ENCODE measurements around the gene PLS1. TPM values are rescaled to one million over a fixed set of nuclear protein-coding genes. Genes with fewer than 3 reads are reported as not detected.

The PLS1 gene
- total and polyA plus RNA-seq, 2 experiments from 2014 or later, result 0.54 to 0.58 TPM

- DNase-seq, result no peak
- Histone ChIP-seq H3K9me2 (ENCODE audit: insufficient read depth) (no peaks in the 10 kb centered on the region), H3K27me3 (replicated peaks; ENCODE audit: insufficient read depth) (no peaks in the 10 kb centered on the region), H3F3A (ENCODE audit: insufficient read depth) (no peaks in the 10 kb centered on the region), H3K79me2 (ENCODE audit: insufficient read depth) (no peaks in the 10 kb centered on the region), H3K4me1 (ENCODE audit: insufficient read depth) (no peaks in the 10 kb centered on the region), H3K36me3 (ENCODE audit: low read depth) (no peaks in the 10 kb centered on the region), H3K4me2 (ENCODE audit: unreplicated experiment) (no peak overlapping the region), H3K4me3 (no peak overlapping the region), H3K9ac (no peak overlapping the region), H2AFZ (no peak overlapping the region; the same call in 1 of the 2 replicates), H3K27ac (no peak overlapping the region), H4K20me1 (ENCODE audit: insufficient read depth) (no peaks in the 10 kb centered on the region), H3K9me3 (ENCODE audit: low read depth) (no peaks in the 10 kb centered on the region)
- WGBS, 2 experiments (ENCODE audit: low coverage in 1 of 2, low lambda C conversion rate in 2 of 2, missing lambda C conversion rate in 2 of 2), result 51 to 52% methylated on average over 6 of the region's 6 CpGs
- TF ChIP-seq EZH2phosphoT487 (IDR thresholded peaks at IDR 0.05; ENCODE audit: insufficient read depth, low read depth) (no peak), EZH2 (IDR thresholded peaks at IDR 0.05; ENCODE audit: insufficient read depth, poor library complexity, severe bottlenecking) (no peak)
- in situ Hi-C loops (cut with MboI), result no loop called here
Observed at GRCh38 chr3:142660383-142660782, 64.2 kb downstream of the PLS1 start.

- Histone ChIP-seq H3K27me3 (replicated peaks; ENCODE audit: insufficient read depth) (no peaks in the 10 kb centered on the region), H3K79me2 (ENCODE audit: insufficient read depth) (no peaks in the 10 kb centered on the region), H3K9me3 (ENCODE audit: low read depth) (no peaks in the 10 kb centered on the region), H3K4me2 (ENCODE audit: unreplicated experiment) (no peak overlapping the region), H3K36me3 (ENCODE audit: low read depth) (no peaks in the 10 kb centered on the region), H3K9ac (no peak overlapping the region), H2AFZ (no peak overlapping the region; the same call in 1 of the 2 replicates), H3K27ac (no peak overlapping the region), H4K20me1 (ENCODE audit: insufficient read depth) (no peaks in the 10 kb centered on the region), H3K9me2 (ENCODE audit: insufficient read depth) (no peaks in the 10 kb centered on the region), H3F3A (ENCODE audit: insufficient read depth) (no peaks in the 10 kb centered on the region), H3K4me3 (no peak overlapping the region), H3K4me1 (ENCODE audit: insufficient read depth) (no peaks in the 10 kb centered on the region)
- in situ Hi-C loops (cut with MboI), result no loop called here
- no peak for TF ChIP-seq EZH2phosphoT487 (IDR thresholded peaks at IDR 0.05; ENCODE audit: insufficient read depth, low read depth)
- no peak for TF ChIP-seq EZH2 (IDR thresholded peaks at IDR 0.05; ENCODE audit: insufficient read depth, poor library complexity, severe bottlenecking)
- no peak for DNase-seq
Observed at GRCh38 chr3:142660893-142661292, 64.7 kb downstream of the PLS1 start.

GRCh38 chr3:142663865-142664264 lies 67.7 kb downstream of the PLS1 start:
- no peaks in the 10 kb centered on the region for H3K4me1 ChIP-seq (ENCODE audit: insufficient read depth)
- no peaks in the 10 kb centered on the region for H3K27me3 ChIP-seq (replicated peaks; ENCODE audit: insufficient read depth)
- H2AFZ ChIP-seq, result no peak overlapping the region
- H3K27ac ChIP-seq, result no peak overlapping the region
- no peaks in the 10 kb centered on the region for H3K9me2 ChIP-seq (ENCODE audit: insufficient read depth)
- in situ Hi-C loops (cut with MboI), result no loop called here
- H3K36me3 ChIP-seq (ENCODE audit: low read depth), result no peaks in the 10 kb centered on the region
- no peaks in the 10 kb centered on the region for H3K9me3 ChIP-seq (ENCODE audit: low read depth)
- DNase-seq, result no peak
- H3K4me3 ChIP-seq, result no peak overlapping the region
- H4K20me1 ChIP-seq (ENCODE audit: insufficient read depth), result no peaks in the 10 kb centered on the region
- H3F3A ChIP-seq (ENCODE audit: insufficient read depth), result no peaks in the 10 kb centered on the region
- TF ChIP-seq EZH2phosphoT487 (IDR thresholded peaks at IDR 0.05; ENCODE audit: insufficient read depth, low read depth), result no peak
- TF ChIP-seq EZH2 (IDR thresholded peaks at IDR 0.05; ENCODE audit: insufficient read depth, poor library complexity, severe bottlenecking), result no peak
- WGBS, 2 experiments (ENCODE audit: low coverage in 1 of 2, low lambda C conversion rate in 2 of 2, missing lambda C conversion rate in 2 of 2), result 45 to 52% methylated on average over 1 of the region's 1 CpG
- H3K4me2 ChIP-seq (ENCODE audit: unreplicated experiment), result no peak overlapping the region
- H3K9ac ChIP-seq, result no peak overlapping the region
- H3K79me2 ChIP-seq (ENCODE audit: insufficient read depth), result no peaks in the 10 kb centered on the region

- H3K36me3 ChIP-seq (ENCODE audit: low read depth), result no peaks in the 10 kb centered on the region
- TF ChIP-seq EZH2 (IDR thresholded peaks at IDR 0.05; ENCODE audit: insufficient read depth, poor library complexity, severe bottlenecking) (no peak), EZH2phosphoT487 (IDR thresholded peaks at IDR 0.05; ENCODE audit: insufficient read depth, low read depth) (no peak)
- no peaks in the 10 kb centered on the region for H3F3A ChIP-seq (ENCODE audit: insufficient read depth)
- no peak for DNase-seq
- no peaks in the 10 kb centered on the region for H4K20me1 ChIP-seq (ENCODE audit: insufficient read depth)
- H3K9ac ChIP-seq, result no peak overlapping the region
- no peak overlapping the region for H3K4me3 ChIP-seq
- no peaks in the 10 kb centered on the region for H3K79me2 ChIP-seq (ENCODE audit: insufficient read depth)
- H3K4me2 ChIP-seq (ENCODE audit: unreplicated experiment), result no peak overlapping the region
- no peaks in the 10 kb centered on the region for H3K27me3 ChIP-seq (replicated peaks; ENCODE audit: insufficient read depth)
- no peak overlapping the region for H2AFZ ChIP-seq
- H3K9me3 ChIP-seq (ENCODE audit: low read depth), result no peaks in the 10 kb centered on the region
- 58 to 59% methylated on average over 2 of the region's 2 CpGs for WGBS, 2 experiments (ENCODE audit: low coverage in 1 of 2, low lambda C conversion rate in 2 of 2, missing lambda C conversion rate in 2 of 2)
- H3K27ac ChIP-seq, result no peak overlapping the region
- H3K4me1 ChIP-seq (ENCODE audit: insufficient read depth), result no peaks in the 10 kb centered on the region
- H3K9me2 ChIP-seq (ENCODE audit: insufficient read depth), result no peaks in the 10 kb centered on the region
- in situ Hi-C loops (cut with MboI), result no loop called here
Observed at GRCh38 chr3:142664311-142664710, 68.1 kb downstream of the PLS1 start.

GRCh38 chr3:142664819-142665218 lies 68.6 kb downstream of the PLS1 start:
- in situ Hi-C loops (cut with MboI), result no loop called here
- Histone ChIP-seq H3K4me2 (ENCODE audit: unreplicated experiment) (no peak overlapping the region), H3K36me3 (ENCODE audit: low read depth) (no peaks in the 10 kb centered on the region), H3K27me3 (replicated peaks; ENCODE audit: insufficient read depth) (no peaks in the 10 kb centered on the region), H2AFZ (no peak overlapping the region), H4K20me1 (ENCODE audit: insufficient read depth) (no peaks in the 10 kb centered on the region), H3K9me3 (ENCODE audit: low read depth) (no peaks in the 10 kb centered on the region), H3K4me1 (ENCODE audit: insufficient read depth) (no peaks in the 10 kb centered on the region), H3K9ac (no peak overlapping the region), H3K4me3 (no peak overlapping the region), H3K79me2 (ENCODE audit: insufficient read depth) (no peaks in the 10 kb centered on the region), H3K27ac (no peak overlapping the region), H3K9me2 (ENCODE audit: insufficient read depth) (no peaks in the 10 kb centered on the region), H3F3A (ENCODE audit: insufficient read depth) (no peaks in the 10 kb centered on the region)
- no peak for DNase-seq
- WGBS, 2 experiments (ENCODE audit: low coverage in 1 of 2, low lambda C conversion rate in 2 of 2, missing lambda C conversion rate in 2 of 2), result 81 to 87% methylated on average over 2 of the region's 2 CpGs
- TF ChIP-seq EZH2 (IDR thresholded peaks at IDR 0.05; ENCODE audit: insufficient read depth, poor library complexity, severe bottlenecking), result no peak
- TF ChIP-seq EZH2phosphoT487 (IDR thresholded peaks at IDR 0.05; ENCODE audit: insufficient read depth, low read depth), result no peak
